Measurements from ENCODE around the gene BTG2.

The BTG2 gene

DNA sequence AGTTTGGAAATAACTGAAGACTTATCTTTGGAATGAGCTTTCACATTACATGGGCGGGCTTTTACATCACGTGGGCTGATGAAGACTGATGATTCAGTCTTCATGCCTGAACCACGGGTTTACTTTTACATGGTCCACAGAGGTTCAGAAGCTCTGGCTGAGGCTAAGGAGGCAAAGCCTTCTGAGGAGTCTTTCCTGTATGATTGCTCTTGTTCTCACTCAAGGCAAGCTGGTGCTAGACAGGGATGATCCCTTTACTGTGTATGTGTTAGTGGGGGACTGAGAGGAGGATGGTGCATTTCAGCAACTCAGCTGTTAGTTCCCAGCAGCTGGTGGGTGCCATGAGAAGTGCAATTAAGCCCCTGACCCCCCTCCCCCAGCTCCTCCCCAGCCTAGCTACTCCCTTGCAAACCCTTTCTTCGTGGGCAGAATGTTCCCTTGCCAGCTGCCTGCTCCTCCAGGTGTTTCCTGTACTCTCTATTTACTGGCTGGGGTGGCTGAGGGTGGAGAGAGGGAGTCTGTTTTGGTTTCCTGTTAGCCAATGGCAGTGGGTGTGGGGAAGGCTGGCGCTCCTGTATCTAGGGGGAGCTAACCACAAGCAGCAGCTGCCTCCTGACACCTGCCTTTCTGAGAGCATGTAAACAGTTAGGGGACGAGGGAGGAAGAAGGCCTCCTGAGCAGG is 15.4 kb downstream of the BTG2 start:
- peak in 2 of 4 experiments; percentile 54 to 61 for DNase-seq

- no peak for DNase-seq
Observed at GRCh38 chr1:203321273-203322052, 16.1 kb downstream of the BTG2 start.

DNA sequence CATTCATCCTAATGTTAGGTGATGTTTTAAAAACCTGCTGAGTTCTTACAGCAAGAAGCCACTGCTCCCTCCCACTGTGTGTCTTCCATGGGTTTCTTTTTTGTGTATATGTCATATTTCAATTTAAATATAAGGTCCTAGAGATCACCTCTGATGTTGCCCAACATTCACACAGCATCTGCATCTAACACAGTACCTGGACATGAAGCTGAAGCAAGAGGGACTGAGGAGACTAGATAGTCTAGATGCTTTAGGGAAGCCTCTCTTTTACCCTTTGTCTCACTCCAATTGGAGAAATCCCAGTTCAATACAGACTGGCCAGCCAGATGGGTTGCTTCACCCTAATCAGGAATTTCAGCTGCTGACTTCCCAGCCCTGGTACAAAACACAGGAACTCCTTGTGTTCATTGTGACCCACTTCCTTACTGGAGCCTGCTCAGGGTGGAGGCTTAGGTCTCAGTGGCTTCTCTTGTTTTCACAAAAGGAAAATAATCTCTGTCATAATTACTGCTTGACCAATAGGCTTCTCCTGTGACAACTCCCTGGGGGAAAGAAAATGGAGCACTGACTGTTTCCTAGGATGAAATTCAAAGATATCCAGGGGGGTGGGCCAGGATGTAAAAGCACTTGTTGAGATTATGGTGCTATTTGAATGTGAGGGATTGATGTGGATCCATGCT is 17.3 kb downstream of the BTG2 start:
- no peak for DNase-seq

GRCh38 chr1:203323587-203323986 is 18.3 kb downstream of the BTG2 start:
- DNase-seq: no peak

DNA sequence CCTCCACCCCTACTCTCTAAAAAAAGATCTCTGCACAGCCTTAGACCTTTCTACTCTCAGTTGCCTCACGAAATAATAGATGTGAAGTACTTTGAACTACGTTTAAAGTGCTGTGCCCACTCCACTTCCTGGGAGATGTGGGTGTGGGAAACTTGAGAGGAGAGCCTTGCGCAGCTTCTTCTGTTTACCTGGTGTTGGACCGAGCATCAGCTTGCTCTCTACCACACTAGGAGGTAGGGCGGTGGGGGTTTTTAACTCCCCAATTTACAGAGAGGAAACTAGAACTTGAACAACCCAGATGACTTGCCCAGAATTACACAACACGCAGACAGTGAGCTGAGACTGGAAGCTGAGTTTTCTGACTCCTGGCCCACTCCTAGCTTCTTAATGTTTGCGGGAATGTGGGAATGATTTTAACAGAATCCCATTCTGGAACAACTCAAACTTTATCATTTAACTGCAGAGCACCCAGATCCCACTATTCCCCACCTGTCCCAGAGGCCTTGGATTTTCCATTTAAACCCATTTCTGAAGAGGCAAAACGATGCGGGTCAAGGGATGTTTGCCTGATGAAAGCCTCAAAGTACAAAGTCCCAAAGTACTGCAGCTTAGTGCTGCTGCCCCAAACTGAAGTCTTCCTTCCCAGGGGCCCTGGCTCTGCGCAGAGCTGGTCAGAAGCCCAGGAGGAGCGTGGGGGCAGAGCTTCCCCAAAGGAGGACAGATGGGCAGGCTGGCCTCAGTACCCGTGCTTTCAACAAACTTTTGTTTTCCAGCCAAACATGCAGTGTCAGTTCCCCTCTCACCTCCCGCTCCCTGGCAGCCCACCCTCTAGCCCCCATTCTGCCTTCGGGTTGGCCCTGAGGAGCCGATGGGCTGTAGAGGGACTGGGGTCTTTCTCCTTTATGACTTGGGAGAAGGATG is 19.0 kb downstream of the BTG2 start:
- peak in 1 of 4 experiments; percentile 9 for DNase-seq

GRCh38 chr1:203325026-203325417 is 19.7 kb downstream of the BTG2 start:
- peak in 1 of 4 experiments; percentile 21 for DNase-seq

GRCh38 chr1:203325418-203326091 is 20.2 kb downstream of the BTG2 start:
- no peak for DNase-seq

DNA sequence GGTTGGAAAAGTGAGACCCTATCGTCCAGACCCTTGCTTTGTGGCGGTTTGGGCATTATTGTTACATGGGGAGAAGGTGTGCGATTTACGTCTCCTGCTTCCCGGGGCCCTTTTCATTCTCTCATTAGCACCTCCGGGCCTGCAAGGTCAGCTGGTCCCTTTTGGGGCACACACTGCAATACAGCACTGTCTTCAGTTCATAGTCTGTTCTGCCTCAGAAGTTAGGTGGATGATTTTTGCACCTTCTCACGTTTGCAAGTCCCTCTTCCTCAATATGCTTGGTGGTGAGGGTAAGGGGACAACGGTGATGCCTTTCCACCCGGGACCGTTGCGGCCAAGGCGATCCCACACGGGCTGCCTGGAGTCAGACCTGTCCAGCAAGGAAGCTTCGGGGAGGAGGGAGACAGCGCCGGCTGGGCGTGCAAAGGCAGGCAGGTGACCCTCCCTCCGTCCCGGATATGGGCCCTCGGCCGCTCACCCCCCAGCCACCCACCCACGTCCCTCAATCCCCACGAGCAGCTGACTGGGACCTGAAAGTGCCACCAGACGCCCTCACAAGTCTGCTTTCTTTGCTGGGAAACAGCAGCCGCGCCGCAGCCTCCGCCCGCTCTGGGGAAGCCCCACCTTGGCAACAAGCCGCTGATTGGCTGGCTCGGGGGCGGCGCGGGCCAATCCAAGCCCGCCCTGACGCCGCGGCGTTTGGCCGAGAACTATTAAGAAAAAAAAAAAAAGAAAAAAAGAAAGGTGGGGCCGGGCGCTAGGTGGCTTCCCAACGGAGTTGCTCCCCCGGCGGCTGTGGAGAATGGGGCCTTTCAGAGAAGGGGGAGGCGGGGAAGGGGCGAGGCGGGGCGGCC is 21.7 kb downstream of the BTG2 start:
- DNase-seq: peak; percentile 82 to 94 (median 88)

GRCh38 chr1:203327684-203328457 is 22.6 kb downstream of the BTG2 start:
- DNase-seq: peak in 2 of 4 experiments; percentile 55 to 59

DNA sequence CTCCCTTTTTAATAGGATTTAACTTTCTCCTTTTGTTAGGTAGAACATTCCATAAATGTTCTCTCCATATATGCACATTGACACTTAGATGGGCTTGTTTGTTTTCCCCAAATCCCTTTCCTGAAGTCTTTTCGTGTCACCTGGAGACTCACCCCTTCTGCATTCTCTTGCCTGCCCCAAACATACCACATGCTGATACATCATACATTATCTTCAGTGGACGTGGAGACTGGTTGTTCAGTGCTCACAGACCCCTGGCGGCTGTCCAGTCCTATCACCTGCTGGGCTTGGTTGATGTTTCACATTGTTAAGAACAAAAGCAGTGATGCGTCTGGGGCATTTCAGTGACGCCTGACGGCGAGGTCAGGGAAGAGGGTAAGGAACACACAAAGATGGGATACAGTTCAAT is 23.4 kb downstream of the BTG2 start:
- DNase-seq: no peak

- DNase-seq: no peak
Observed at GRCh38 chr1:203331224-203331623, 25.9 kb downstream of the BTG2 start.

GRCh38 chr1:203335503-203335902 is 30.2 kb downstream of the BTG2 start:
- DNase-seq: no peak

DNA sequence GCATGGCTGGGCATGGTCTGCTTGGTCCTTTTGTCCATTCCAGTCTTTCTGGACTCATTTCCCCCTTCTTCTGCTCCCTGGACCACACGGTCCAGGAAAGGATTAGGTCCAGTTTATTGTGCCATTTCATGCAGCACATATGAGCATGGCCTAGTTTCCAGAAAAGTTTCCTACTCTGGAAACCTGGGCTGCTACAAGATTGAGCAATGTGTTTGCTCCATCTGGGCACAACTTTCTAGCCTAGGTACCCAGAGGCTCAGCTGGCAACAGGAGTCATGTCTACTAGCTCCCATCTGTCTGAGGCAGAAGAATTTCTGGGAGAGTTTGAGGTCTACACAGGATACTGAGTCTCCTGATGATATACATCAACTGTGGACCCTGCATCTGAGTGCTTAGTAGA is 30.8 kb downstream of the BTG2 start:
- no peak for DNase-seq

DNA sequence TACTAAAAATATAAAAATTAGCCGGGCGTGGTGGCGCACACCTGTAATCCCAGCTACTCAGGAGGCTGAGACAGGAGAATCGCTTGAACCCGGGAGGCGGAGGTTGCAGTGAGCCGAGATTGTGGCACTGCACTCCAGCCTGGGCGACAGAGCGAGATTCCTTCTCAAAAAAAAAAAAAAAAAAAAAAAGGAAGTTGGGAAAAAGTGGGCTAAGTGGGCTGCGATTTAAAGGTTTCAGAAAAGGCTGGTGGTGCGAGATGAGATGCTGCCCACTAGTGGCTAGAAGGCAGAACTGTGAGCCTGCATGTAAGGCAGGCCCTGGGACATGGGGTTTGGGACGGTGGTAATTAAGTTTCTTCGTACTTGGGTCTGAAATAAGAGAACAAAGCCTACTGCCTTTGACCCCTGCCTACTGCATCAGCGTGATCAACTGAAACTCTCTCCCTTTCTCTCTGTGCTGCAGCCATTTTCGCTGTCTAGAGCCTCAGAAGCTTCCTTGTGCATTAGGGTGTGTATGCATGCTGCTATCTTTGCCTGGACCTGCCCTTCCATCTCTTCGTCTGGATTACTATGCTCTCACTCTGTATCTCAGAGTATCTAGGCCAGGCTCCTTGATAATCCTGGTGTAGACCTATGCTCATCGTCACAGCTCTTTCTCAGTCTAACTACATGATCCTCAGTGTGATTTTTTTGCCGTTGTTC is 33.2 kb downstream of the BTG2 start:
- DNase-seq: peak in 3 of 4 experiments; percentile 20 to 32 (median 25)

- peak in 2 of 4 experiments; percentile 11 to 16 for DNase-seq
Observed at GRCh38 chr1:203340112-203340790, 34.9 kb downstream of the BTG2 start.

DNA sequence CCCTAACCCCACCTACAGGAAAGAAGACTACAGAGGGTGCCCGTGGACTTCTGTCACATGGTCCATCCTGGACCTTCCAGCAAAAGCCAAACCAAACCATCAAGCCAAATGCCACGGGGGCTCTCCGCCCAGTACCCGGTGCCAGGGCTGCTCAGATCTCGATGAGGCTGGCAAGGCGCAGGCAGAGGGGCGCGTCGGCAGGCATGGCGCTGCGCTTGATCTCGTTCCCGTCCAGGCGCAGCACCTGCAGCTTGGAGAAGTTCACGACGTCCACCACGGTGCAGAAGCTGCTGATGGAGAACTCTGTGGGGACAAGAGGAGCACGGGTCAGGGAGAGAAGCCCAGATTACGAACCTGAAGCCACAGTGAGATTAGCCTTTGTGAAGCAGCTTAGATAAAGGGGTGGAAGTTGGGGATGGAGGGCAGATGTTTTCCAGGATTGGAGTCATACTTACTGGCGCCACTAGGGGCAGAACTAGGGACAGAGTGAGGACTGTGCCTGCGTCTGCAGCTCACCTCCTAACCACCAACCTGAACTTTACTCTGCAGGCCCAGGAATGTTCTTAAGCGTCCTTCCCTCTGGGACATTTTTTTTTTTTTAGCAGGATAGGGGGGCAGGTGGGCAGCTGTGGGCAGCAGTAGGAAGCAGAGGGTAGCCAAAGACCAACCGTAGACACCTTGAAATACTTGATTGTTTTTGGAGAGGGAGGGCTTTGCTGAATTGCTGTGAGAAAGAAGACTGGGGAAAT is 37.0 kb downstream of the BTG2 start:
- DNase-seq: peak in 2 of 4 experiments; percentile 7 to 37

DNA sequence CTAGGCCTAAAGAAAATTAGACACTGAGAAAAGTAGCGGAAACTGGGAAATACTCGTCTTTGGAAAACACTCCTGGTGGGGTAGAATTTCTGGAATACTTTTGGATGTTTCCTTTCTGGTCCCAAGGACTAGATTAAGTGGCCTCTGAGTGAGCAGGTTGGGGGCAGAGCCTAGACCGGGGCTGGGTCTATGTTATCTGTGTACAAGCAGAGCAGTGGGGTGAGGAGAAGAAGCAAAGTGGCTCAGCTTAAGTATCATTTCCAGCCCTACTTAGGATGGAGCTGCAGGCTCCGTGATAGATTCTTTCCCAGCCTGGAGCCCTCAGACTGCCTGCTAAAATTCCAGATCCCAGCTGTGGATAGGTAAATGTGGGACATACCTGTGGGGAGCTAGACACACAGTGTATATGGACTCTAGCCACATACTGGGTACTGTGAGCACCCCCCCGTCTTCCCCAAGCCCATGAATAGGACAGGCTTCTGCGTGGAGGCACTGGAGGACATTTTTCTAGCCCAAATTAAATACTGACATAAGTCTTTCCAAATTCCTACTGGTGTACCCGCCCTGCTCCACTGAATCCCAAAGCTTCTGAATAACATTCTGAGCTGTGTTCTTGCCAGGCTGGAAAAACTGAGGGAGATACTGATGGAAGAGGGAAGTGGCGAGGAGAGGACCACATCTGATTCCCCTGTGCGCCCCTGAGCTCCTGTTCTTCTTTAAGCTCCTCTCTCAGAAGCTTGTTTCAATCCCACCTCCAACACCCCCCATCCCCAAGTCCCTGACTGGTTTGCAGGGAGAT is 38.8 kb downstream of the BTG2 start:
- no peak for DNase-seq
